GM12864 (cell line): ENCODE results near the gene SEMA3D.

Experiments
- DNase-seq: peaks from one replicate; pipeline ENCODE4 v3.0.0-alpha.2; 2011; ENCODE audit warnings: low read depth
- H3K4me3 ChIP-seq: 2 replicates; pipeline ENCODE4 v1.5.1; 2011; ENCODE audit warnings: mild to moderate bottlenecking, low read depth, low read length, control low read depth
- CTCF ChIP-seq: IDR thresholded peaks from 2 replicates; pipeline ENCODE4 v1.5.1; 2011; ENCODE audit warnings: low read depth, mild to moderate bottlenecking, moderate library complexity, low read length, control low read depth, inconsistent platforms; ENCODE audit errors: missing control alignments

Gene SEMA3D

GRCh38 chr7:85022064-85022697 lies 164.7 kb downstream of the SEMA3D start:
- no peak for DNase-seq
- TF ChIP-seq CTCF: no peak

GRCh38 chr7:85021101-85021704 lies 165.7 kb downstream of the SEMA3D start:
- no peak for TF ChIP-seq CTCF
- no peak for DNase-seq
- H3K4me3 ChIP-seq: no peak overlapping the region

More at GRCh38 chr7:85022064-85022697, 164.7 kb downstream of the SEMA3D start:
- no peak overlapping the region for H3K4me3 ChIP-seq

- no peak for DNase-seq
- no peak for TF ChIP-seq CTCF
- no peak overlapping the region for H3K4me3 ChIP-seq
These were observed 167.1 kb downstream of the SEMA3D start for GRCh38 chr7:85019778-85020177.

GRCh38 chr7:85019176-85019575 lies 167.7 kb downstream of the SEMA3D start:
- no peak for DNase-seq
- no peak for TF ChIP-seq CTCF
- no peak overlapping the region for H3K4me3 ChIP-seq

- TF ChIP-seq CTCF: no peak
- no peak overlapping the region for H3K4me3 ChIP-seq
- DNase-seq: no peak
These were observed 168.4 kb downstream of the SEMA3D start for GRCh38 chr7:85018498-85018897.

- H3K4me3 ChIP-seq: no peak overlapping the region
- no peak for TF ChIP-seq CTCF
- DNase-seq: no peak
These were observed 170.6 kb downstream of the SEMA3D start for GRCh38 chr7:85016286-85016685.
